Prostate gland (tissue), 2 donors: ENCODE measurements around the gene PDGFRB. TPM values are rescaled to one million over a fixed set of nuclear protein-coding genes. Genes with fewer than 3 reads are reported as not detected.

Experiments
- DNase-seq: peaks from one replicate; pipeline ENCODE4 v3.0.0-alpha.2; 2019; ENCODE audit warnings: low spot score
- H3K27ac ChIP-seq, 2 donors: fragments of 200-600 bp; sonication (generic); 2 replicates each; pipeline ENCODE4 v1.5.1; 2017 to 2019
- H3K27me3 ChIP-seq: fragments of 200-600 bp; sonication (generic); replicated peaks from 2 replicates; pipeline ENCODE4 v1.5.1; 2019; ENCODE audit not compliant: insufficient read depth
- H3K36me3 ChIP-seq, 2 donors: fragments of 200-600 bp; sonication (generic); 1 replicate in 1 of 2; 2 replicates in 1 of 2; pipeline versions ENCODE4 v1.5.1 to v1.8.1; 2017 to 2019
- H3K4me1 ChIP-seq: fragments of 200-600 bp; sonication (generic); replicated peaks from 2 replicates; pipeline ENCODE4 v1.5.1; 2019
- H3K4me3 ChIP-seq, 2 donors: fragments of 200-600 bp; sonication (generic); 2 replicates each; pipeline ENCODE4 v1.5.1; 2017 to 2019
- H3K9me3 ChIP-seq: fragments of 200-600 bp; sonication (generic); 2 replicates; pipeline ENCODE4 v1.5.1; 2017
- POLR2A ChIP-seq: fragments of 450-650 bp; IDR thresholded peaks from one replicate; pipeline ENCODE4 v1.6.1; 2016; ENCODE audit warnings: antibody characterized with exemption, mild to moderate bottlenecking
- POLR2AphosphoS5 ChIP-seq: sonication (generic); formaldehyde crosslinking; IDR thresholded peaks from one replicate; pipeline ENCODE4 v1.6.1; 2017; ENCODE audit warnings: antibody characterized with exemption
- WGBS: methylation state at CpG from one replicate; pipeline ENCODE4 v1.1.5; 2018; 5-methylcytosine and 5-hydroxymethylcytosine counted together
- intact Hi-C: fragments of 100-400 bp; cut with DNase I; formaldehyde crosslinking; loops from one replicate; pipeline ENCODE4 v1.14.2; 2022
- total RNA-seq, 2 donors: library from RNA; depleted of rRNA; stranded (reverse); fragments of >200 nt; gene quantifications; one replicate each; pipeline ENCODE4 v1.1.0, GENCODE V29; 2016
- TF ChIP-seq, protein P1 (sequence below), 4 experiments: fragments of 200-600 bp in 2 of 4; fragments of 450-650 bp in 2 of 4; sonication (generic) in 2 of 4; IDR thresholded peaks; 1 replicate in 3 of 4; 2 replicates in 1 of 4; pipeline ENCODE4 v1.5.1; 2016 to 2019; ENCODE audit warnings: antibody characterized with exemption in 4 of 4, mild to moderate bottlenecking in 2 of 4, moderate library complexity in 2 of 4

PDGFRB gene
- total RNA-seq, 2 donors from 2014 or later = 14.5 to 161 TPM

DNA sequence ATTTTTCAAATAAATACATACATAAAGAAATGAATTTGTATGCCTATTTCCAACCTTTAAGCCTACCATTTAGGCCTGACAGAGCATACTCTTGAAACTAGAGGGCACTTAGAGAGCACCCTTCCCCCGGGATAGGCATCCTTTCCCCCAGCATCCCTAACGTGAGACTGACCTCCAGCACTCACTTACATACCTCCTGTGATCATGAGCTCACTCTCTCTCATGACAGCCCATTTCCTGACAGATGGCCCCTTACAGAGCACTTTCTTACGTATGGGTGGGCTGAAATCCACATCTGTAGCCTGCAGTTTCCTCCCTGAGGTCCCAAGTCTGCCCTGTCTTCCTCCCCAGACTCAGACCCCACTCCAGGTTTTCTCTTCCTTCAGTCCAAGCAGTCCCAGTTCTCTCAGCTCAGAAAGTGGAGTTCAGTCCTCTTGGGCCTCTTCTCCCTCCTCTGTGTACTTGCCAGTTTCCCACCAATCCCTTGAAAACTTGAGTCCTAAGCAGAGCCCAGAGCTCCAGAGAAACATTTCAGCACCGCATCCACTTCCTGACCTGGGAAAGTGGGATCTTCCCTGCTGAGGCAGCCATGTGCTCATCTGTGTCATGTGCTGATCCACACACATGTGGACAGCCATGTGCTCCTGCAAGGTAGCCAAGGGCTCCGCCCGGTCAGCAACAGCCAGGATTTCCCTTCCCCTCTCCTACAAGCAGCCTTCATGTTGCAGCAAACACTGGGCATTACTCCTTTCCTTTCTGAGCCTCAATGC, 8.8 kb upstream of the PDGFRB start:
- peaks cover 8% of the 10 kb centered on the region for H3K27me3 ChIP-seq
- peaks cover 3% of the 10 kb centered on the region for H3K4me1 ChIP-seq
- H3K36me3 ChIP-seq = no peaks in the 10 kb centered on the region
- TF ChIP-seq, protein P1, sequence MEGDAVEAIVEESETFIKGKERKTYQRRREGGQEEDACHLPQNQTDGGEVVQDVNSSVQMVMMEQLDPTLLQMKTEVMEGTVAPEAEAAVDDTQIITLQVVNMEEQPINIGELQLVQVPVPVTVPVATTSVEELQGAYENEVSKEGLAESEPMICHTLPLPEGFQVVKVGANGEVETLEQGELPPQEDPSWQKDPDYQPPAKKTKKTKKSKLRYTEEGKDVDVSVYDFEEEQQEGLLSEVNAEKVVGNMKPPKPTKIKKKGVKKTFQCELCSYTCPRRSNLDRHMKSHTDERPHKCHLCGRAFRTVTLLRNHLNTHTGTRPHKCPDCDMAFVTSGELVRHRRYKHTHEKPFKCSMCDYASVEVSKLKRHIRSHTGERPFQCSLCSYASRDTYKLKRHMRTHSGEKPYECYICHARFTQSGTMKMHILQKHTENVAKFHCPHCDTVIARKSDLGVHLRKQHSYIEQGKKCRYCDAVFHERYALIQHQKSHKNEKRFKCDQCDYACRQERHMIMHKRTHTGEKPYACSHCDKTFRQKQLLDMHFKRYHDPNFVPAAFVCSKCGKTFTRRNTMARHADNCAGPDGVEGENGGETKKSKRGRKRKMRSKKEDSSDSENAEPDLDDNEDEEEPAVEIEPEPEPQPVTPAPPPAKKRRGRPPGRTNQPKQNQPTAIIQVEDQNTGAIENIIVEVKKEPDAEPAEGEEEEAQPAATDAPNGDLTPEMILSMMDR (IDR thresholded peaks at IDR 0.05) = no peak
- TF ChIP-seq POLR2A (no peak), POLR2AphosphoS5 (no peak)
- DNase-seq = no peak
- no peak overlapping the region for H3K4me3 ChIP-seq
- no peaks in the 10 kb centered on the region for H3K9me3 ChIP-seq
- WGBS = 75% methylated on average over 6 of the region's 6 CpGs
- no peak overlapping the region for H3K27ac ChIP-seq
- intact Hi-C loops = loop anchor here (5.0 kb wide), 1 partner anchor 188 kb away; no protein-coding TSS in a partner anchor

DNA sequence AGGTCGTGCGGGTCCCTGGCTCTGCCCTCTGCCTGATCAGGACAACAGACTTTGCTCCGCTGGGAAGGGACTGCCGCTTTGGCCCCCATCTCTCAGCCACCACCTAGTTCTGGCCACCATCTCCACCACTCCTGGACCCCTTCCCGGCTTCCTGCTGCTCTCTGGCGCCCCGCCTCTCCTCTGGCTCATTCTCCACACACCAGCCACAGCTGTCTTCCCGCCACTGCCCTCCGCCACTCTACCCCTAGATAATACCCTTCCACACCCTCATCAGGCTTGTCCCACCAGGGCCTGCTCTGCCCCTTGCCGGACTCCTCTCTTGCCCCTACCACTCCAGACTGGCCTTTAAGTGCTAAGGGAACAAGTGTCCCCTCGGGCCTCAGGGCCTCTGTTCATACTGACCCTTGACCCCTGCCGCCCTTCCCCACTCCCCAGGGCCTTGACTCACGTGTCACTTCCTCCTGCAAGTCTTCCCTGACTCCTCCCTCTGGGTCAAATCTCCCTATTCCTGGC, 8.0 kb upstream of the PDGFRB start:
- intact Hi-C loops = loop anchor here (5.0 kb wide), 1 partner anchor 189 kb away; no protein-coding TSS in a partner anchor
- no peak for DNase-seq
- H3K4me1 ChIP-seq = peaks cover 3% of the 10 kb centered on the region

DNA sequence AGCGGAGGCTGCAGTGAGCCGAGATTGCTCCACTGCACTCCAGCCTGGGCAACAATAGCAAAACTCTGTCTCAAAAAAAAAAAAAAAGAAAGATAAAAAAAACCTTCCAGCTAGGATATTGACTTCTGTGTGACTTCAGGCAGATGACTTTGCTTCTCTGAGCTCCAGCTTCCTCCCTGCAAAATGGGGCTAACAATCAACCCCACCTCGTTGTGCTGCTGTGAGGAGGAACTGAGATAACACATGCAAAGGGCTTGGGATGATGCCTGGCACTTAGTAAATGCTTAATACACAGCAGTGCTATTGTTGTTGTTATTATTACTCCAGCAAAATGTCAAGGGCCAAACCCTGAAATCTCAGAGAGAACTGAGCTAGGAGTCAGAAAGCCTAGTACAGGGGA, 7.4 kb upstream of the PDGFRB start:
- no peak overlapping the region for H3K27ac ChIP-seq
- no peaks in the 10 kb centered on the region for H3K9me3 ChIP-seq
- 78% methylated on average over 3 of the region's 3 CpGs for WGBS
- no peaks in the 10 kb centered on the region for H3K36me3 ChIP-seq
- TF ChIP-seq, protein P1 (IDR thresholded peaks at IDR 0.05) = no peak
- TF ChIP-seq POLR2A (no peak), POLR2AphosphoS5 (no peak)
- H3K4me1 ChIP-seq = peaks cover 3% of the 10 kb centered on the region
- H3K4me3 ChIP-seq = no peak overlapping the region
- DNase-seq = no peak
- intact Hi-C loops = loop anchor here (5.0 kb wide), 1 partner anchor 189 kb away; no protein-coding TSS in a partner anchor
- peaks cover 8% of the 10 kb centered on the region for H3K27me3 ChIP-seq

More for the DNA sequence above, 8.0 kb upstream of the PDGFRB start:
- no peak overlapping the region for H3K27ac ChIP-seq
- H3K4me3 ChIP-seq = no peak overlapping the region
- H3K27me3 ChIP-seq = peaks cover 8% of the 10 kb centered on the region
- WGBS = 75% methylated on average over 13 of the region's 13 CpGs
- no peaks in the 10 kb centered on the region for H3K9me3 ChIP-seq
- H3K36me3 ChIP-seq = no peaks in the 10 kb centered on the region
- TF ChIP-seq POLR2AphosphoS5 (no peak), POLR2A (no peak)

DNA sequence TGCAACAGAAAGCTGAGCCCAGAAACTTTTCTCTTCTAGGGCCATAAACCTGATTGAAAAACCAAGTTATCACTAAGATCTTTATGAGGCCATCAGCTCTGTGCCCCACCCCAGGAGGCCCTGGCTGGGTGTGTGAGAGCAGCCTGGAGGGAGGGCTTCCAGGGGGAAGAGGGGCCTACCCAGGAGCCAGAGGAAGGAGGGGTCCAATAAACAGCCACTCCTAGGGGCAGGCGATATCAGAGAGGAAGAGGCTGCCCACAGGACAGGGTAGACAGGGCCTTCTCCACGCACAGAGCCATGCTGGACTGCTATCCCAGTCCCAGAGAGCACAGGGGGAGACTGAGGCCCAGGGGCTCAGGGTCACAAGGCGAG, 6.5 kb upstream of the PDGFRB start:
- no peaks in the 10 kb centered on the region for H3K9me3 ChIP-seq
- H3K36me3 ChIP-seq = no peaks in the 10 kb centered on the region
- H3K27me3 ChIP-seq = peaks cover 6% of the 10 kb centered on the region
- peak overlapping the region in 1 of 2 donors; percentile 42 for H3K27ac ChIP-seq
- peaks cover 3% of the 10 kb centered on the region for H3K4me1 ChIP-seq
- no peak for DNase-seq
- TF ChIP-seq, protein P1 (IDR thresholded peaks at IDR 0.05) = no peak
- TF ChIP-seq POLR2A (no peak), POLR2AphosphoS5 (no peak)
- 72% methylated on average over 3 of the region's 3 CpGs for WGBS
- intact Hi-C loops = loop anchor here (5.0 kb wide), 1 partner anchor 190 kb away; no protein-coding TSS in a partner anchor
- no peak overlapping the region for H3K4me3 ChIP-seq

DNA sequence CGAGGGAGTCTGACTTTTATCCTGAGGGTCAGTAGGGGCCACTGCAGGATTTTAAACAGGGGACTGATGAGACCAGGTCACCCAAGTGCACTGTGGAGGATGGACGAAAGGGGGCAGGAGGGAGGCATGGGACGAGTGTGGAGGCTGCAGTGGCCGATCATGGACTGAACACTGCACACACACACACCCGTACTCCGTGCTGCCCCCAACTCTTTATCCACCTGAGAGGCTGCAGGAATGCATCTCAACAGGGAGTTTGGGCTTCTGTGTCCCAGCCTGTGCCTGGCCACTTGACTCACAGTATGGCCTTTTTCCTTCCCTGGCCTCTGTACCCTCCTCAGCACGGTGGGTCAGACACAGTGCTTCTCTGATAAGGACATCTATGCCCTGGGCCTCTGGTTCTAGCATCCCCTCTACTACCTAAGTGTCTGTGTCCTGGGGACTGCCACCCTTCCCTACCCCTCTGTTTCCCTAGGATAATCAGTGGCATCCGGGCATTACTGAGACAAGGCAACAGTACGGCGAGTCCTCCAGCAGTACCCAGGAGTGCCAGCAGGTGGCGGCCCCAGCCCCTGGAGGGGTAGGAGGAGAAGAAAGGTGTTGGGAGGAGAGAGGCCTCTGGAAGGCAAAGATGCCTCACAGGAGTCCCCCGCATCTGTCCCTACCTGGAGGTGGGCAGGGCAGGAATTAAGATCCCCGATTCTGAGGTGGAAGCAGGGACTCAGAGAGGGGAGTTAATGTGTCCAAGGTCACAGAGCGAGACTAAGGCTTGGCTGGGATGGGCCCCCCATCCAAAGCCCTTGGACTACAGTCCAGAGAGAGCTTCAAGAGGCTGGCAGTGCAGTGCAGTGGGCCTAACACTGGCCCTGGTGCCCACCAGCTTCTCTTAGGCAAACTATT, 5.8 kb upstream of the PDGFRB start:
- Histone ChIP-seq H3K4me3 (no peak overlapping the region), H3K27me3 (no peaks in the 10 kb centered on the region), H3K36me3 (no peaks in the 10 kb centered on the region), H3K9me3 (no peaks in the 10 kb centered on the region), H3K27ac (peak overlapping the region in 1 of 2 donors; percentile 42), H3K4me1 (peaks cover 3% of the 10 kb centered on the region)
- no peak for TF ChIP-seq POLR2A
- TF ChIP-seq, protein P1 (IDR thresholded peaks at IDR 0.05) = peak; percentile 55 to 91 (median 88)
- DNase-seq = peak; percentile 52
- intact Hi-C loops = loop anchor here (1.0 to 5.0 kb wide), 2 partner anchors 57 to 191 kb away; no protein-coding TSS in a partner anchor
- 54% methylated on average over 14 of the region's 14 CpGs for WGBS
